ENCODE data around the gene ATP11A.

- TF ChIP-seq REST (tag by site-specific recombination; IDR thresholded peaks at IDR 0.05) (no peak), ZNF148 (tag by site-specific recombination; IDR thresholded peaks at IDR 0.05; ENCODE audit: borderline replicate concordance) (no peak), ZNF121 (tag by site-specific recombination; IDR thresholded peaks at IDR 0.05) (no peak), ZNF785 (tag by site-specific recombination; IDR thresholded peaks at IDR 0.05) (no peak), HOXC10 (CRISPR knock-in tag; IDR thresholded peaks at IDR 0.05) (no peak), YY1 (tag by site-specific recombination; IDR thresholded peaks at IDR 0.05) (no peak), ZNF391 (tag by site-specific recombination; IDR thresholded peaks at IDR 0.05; ENCODE audit: borderline replicate concordance, low read depth) (no peak), PRDM2 (tag by site-specific recombination; IDR thresholded peaks at IDR 0.05; ENCODE audit: borderline replicate concordance) (no peak), ZNF623 (tag by site-specific recombination; IDR thresholded peaks at IDR 0.05) (no peak), ZSCAN5A (tag by site-specific recombination; IDR thresholded peaks at IDR 0.05) (no peak), ZBTB49 (tag by site-specific recombination; IDR thresholded peaks at IDR 0.05; ENCODE audit: low read depth) (no peak), BCL11A (tag by site-specific recombination; IDR thresholded peaks at IDR 0.05; ENCODE audit: low read depth) (no peak)
- TF ChIP-seq, protein P1, sequence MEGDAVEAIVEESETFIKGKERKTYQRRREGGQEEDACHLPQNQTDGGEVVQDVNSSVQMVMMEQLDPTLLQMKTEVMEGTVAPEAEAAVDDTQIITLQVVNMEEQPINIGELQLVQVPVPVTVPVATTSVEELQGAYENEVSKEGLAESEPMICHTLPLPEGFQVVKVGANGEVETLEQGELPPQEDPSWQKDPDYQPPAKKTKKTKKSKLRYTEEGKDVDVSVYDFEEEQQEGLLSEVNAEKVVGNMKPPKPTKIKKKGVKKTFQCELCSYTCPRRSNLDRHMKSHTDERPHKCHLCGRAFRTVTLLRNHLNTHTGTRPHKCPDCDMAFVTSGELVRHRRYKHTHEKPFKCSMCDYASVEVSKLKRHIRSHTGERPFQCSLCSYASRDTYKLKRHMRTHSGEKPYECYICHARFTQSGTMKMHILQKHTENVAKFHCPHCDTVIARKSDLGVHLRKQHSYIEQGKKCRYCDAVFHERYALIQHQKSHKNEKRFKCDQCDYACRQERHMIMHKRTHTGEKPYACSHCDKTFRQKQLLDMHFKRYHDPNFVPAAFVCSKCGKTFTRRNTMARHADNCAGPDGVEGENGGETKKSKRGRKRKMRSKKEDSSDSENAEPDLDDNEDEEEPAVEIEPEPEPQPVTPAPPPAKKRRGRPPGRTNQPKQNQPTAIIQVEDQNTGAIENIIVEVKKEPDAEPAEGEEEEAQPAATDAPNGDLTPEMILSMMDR (tag by site-specific recombination; IDR thresholded peaks at IDR 0.05): no peak
- TF ChIP-seq, protein P2, sequence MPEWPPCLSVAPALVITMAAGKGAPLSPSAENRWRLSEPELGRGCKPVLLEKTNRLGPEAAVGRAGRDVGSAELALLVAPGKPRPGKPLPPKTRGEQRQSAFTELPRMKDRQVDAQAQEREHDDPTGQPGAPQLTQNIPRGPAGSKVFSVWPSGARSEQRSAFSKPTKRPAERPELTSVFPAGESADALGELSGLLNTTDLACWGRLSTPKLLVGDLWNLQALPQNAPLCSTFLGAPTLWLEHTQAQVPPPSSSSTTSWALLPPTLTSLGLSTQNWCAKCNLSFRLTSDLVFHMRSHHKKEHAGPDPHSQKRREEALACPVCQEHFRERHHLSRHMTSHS (tag by site-specific recombination; IDR thresholded peaks at IDR 0.05): no peak
Measured at GRCh38 chr13:112903606-112904195, 213.9 kb downstream of the ATP11A start.

All from HEK293 (cell line).